H9 (cell line): ENCODE measurements around the gene MXD3. TPM values are rescaled to one million over a fixed set of nuclear protein-coding genes. Genes with fewer than 3 reads are reported as not detected.
A peak's percentile ranks its signal among the peaks of the same experiment; 100 is the strongest.

Experiments
- DNase-seq: peaks from one replicate; pipeline ENCODE4 v3.0.0-alpha.2; 2017
- H2AFZ ChIP-seq: one replicate; pipeline ENCODE4 v1.6.1; 2013; ENCODE audit warnings: mild to moderate bottlenecking, low read length, control low read depth, moderate library complexity
- H2AK5ac ChIP-seq: 2 replicates; pipeline ENCODE4 v1.6.1; 2013; ENCODE audit warnings: low read length, control low read depth, mixed read lengths; ENCODE audit not compliant: insufficient read length
- H2BK120ac ChIP-seq: one replicate; pipeline ENCODE4 v1.6.1; 2013; ENCODE audit warnings: low read depth, mild to moderate bottlenecking, low read length, control low read depth, inconsistent platforms; ENCODE audit not compliant: poor library complexity, severe bottlenecking
- H2BK12ac ChIP-seq: 2 replicates; pipeline ENCODE4 v1.6.1; 2013; ENCODE audit warnings: low read length, control low read depth, mixed read lengths, low read depth; ENCODE audit not compliant: insufficient read length
- H2BK15ac ChIP-seq: 2 replicates; pipeline ENCODE4 v1.6.1; 2013; ENCODE audit warnings: low read depth, low read length, control low read depth
- H2BK20ac ChIP-seq: one replicate; pipeline ENCODE4 v1.6.1; 2013; ENCODE audit warnings: low read depth, mild to moderate bottlenecking, low read length, control low read depth, inconsistent platforms; ENCODE audit not compliant: poor library complexity, severe bottlenecking
- H2BK5ac ChIP-seq: 2 replicates; pipeline ENCODE4 v1.6.1; 2013; ENCODE audit warnings: low read length, control low read depth, mixed read lengths; ENCODE audit not compliant: insufficient read length
- H3K14ac ChIP-seq: 2 replicates; pipeline ENCODE4 v1.6.1; 2013; ENCODE audit warnings: low read length, control low read depth; ENCODE audit not compliant: insufficient read depth
- H3K18ac ChIP-seq: 2 replicates; pipeline ENCODE4 v1.6.1; 2013; ENCODE audit warnings: low read depth, mild to moderate bottlenecking, mixed read lengths, low read length, control low read depth; ENCODE audit not compliant: insufficient read length
- H3K23ac ChIP-seq: 2 replicates; pipeline ENCODE4 v1.6.1; 2013; ENCODE audit warnings: low read length, control low read depth, mixed read lengths, low read depth; ENCODE audit not compliant: insufficient read length
- H3K23me2 ChIP-seq: 2 replicates; pipeline ENCODE4 v1.6.1; 2013; ENCODE audit warnings: low read depth, mild to moderate bottlenecking, mixed read lengths, low read length, control low read depth; ENCODE audit not compliant: insufficient read length, poor library complexity, severe bottlenecking
- H3K27ac ChIP-seq: 2 replicates; pipeline ENCODE4 v1.5.1; 2013; ENCODE audit warnings: low read length, control low read depth, mixed read lengths, low read depth; ENCODE audit not compliant: insufficient read length
- H3K27me3 ChIP-seq: 2 replicates; pipeline ENCODE4 v1.6.1; 2013; ENCODE audit warnings: low read length, control low read depth, inconsistent platforms; ENCODE audit not compliant: insufficient read depth
- H3K4ac ChIP-seq: 2 replicates; pipeline ENCODE4 v1.6.1; 2013; ENCODE audit warnings: low read depth, mild to moderate bottlenecking, control low read depth, inconsistent platforms, low read length, moderate library complexity
- H3K4me1 ChIP-seq: 2 replicates; pipeline ENCODE4 v1.6.1; 2013; ENCODE audit warnings: low read length, control low read depth, inconsistent platforms; ENCODE audit not compliant: insufficient read depth
- H3K4me2 ChIP-seq: 2 replicates; pipeline ENCODE4 v1.6.1; 2013; ENCODE audit warnings: low read length, control low read depth, mixed read lengths; ENCODE audit not compliant: insufficient read length, insufficient read depth
- H3K56ac ChIP-seq: 2 replicates; pipeline ENCODE4 v1.6.1; 2013; ENCODE audit warnings: low read depth, mild to moderate bottlenecking, mixed read lengths, low read length, control low read depth; ENCODE audit not compliant: insufficient read length
- H3K79me1 ChIP-seq: 2 replicates; pipeline ENCODE4 v1.6.1; 2013; ENCODE audit warnings: low read depth, mild to moderate bottlenecking, moderate library complexity, low read length, control low read depth, inconsistent platforms; ENCODE audit not compliant: insufficient read depth, poor library complexity, severe bottlenecking
- H3K79me2 ChIP-seq: 2 replicates; pipeline ENCODE4 v1.6.1; 2013; ENCODE audit warnings: low read length, control low read depth, inconsistent platforms; ENCODE audit not compliant: insufficient read depth
- H3K9ac ChIP-seq: 2 replicates; pipeline ENCODE4 v1.6.1; 2013; ENCODE audit warnings: low read length, control low read depth, mixed read lengths; ENCODE audit not compliant: insufficient read length; ENCODE audit errors: extremely low read depth
- H3K9me3 ChIP-seq: one replicate; pipeline ENCODE4 v1.6.1; 2013; ENCODE audit warnings: low read depth, low read length, inconsistent platforms; ENCODE audit not compliant: control insufficient read depth
- H3T11ph ChIP-seq: one replicate; pipeline ENCODE4 v1.6.1; 2013; ENCODE audit warnings: mild to moderate bottlenecking, low read length, control low read depth, inconsistent platforms
- H4K20me1 ChIP-seq: one replicate; pipeline ENCODE4 v1.6.1; 2013; ENCODE audit not compliant: control insufficient read depth, insufficient read length, insufficient read depth
- H4K5ac ChIP-seq: 2 replicates; pipeline ENCODE4 v1.6.1; 2013; ENCODE audit warnings: low read depth, mild to moderate bottlenecking, mixed read lengths, low read length, control low read depth; ENCODE audit not compliant: insufficient read length
- H4K8ac ChIP-seq: replicated peaks from 2 replicates; pipeline ENCODE4 v1.6.1; 2013; ENCODE audit warnings: low read length, control low read depth, mixed read lengths, low read depth; ENCODE audit not compliant: insufficient read length
- H4K91ac ChIP-seq: 2 replicates; pipeline ENCODE4 v1.6.1; 2013; ENCODE audit warnings: low read depth, mild to moderate bottlenecking, moderate library complexity, mixed read lengths, low read length, control low read depth; ENCODE audit not compliant: insufficient read length
- H3K27ac Mint-ChIP-seq, 3 experiments: 2 replicates in 2 of 3; 3 replicates in 1 of 3; pipeline ENCODE4 v1.8.0; 2020 to 2021; ENCODE audit warnings: mixed read lengths in 3 of 3, mild to moderate bottlenecking in 1 of 3, moderate library complexity in 1 of 3
- H3K27me3 Mint-ChIP-seq: 2 replicates; pipeline ENCODE4 v1.8.0; 2021; ENCODE audit warnings: low read depth, mild to moderate bottlenecking, moderate library complexity, mixed read lengths
- H3K36me3 Mint-ChIP-seq, 3 experiments: 2 replicates in 2 of 3; 3 replicates in 1 of 3; pipeline ENCODE4 v1.8.0; 2020 to 2021; ENCODE audit warnings: low read depth in 3 of 3, mixed read lengths in 3 of 3; ENCODE audit not compliant: insufficient read depth in 1 of 3
- H3K4me1 Mint-ChIP-seq, 2 experiments: 2 replicates each; pipeline ENCODE4 v1.8.0; 2020; ENCODE audit warnings: mixed read lengths in 2 of 2
- H3K4me3 Mint-ChIP-seq, 2 experiments: 2 replicates in 1 of 2; 3 replicates in 1 of 2; pipeline ENCODE4 v1.8.0; 2020 to 2021; ENCODE audit warnings: mild to moderate bottlenecking in 2 of 2, mixed read lengths in 2 of 2, moderate library complexity in 1 of 2
- H3K9me3 Mint-ChIP-seq, 2 experiments: 2 replicates in 1 of 2; 3 replicates in 1 of 2; pipeline ENCODE4 v1.8.0; 2020; ENCODE audit warnings: mild to moderate bottlenecking in 2 of 2, mixed read lengths in 2 of 2, moderate library complexity in 1 of 2
- WGBS: extraction: QIAGEN DNeasy Blood & Tissue Kit; methylation state at CpG from one replicate; pipeline ENCODE4 v1.1.7; 2013; ENCODE audit warnings: missing lambda C conversion rate, low lambda C conversion rate, mixed read lengths; ENCODE audit not compliant: insufficient read length; ENCODE audit errors: extremely low coverage; 5-methylcytosine and 5-hydroxymethylcytosine counted together
- total RNA-seq: library from RNA; stranded (reverse); gene quantifications from 2 replicates; pipeline ENCODE4 v1.2.1, GENCODE V29; 2021
- TF ChIP-seq, protein P1 (sequence below): fragments of 200-600 bp; sonication (generic); conservative IDR thresholded peaks from 3 replicates; pipeline ENCODE4 v1.8.0; 2021; ENCODE audit warnings: antibody characterized with exemption, mild to moderate bottlenecking

The MXD3 gene
- total RNA-seq, 1 experiment from 2014 or later: 9.8 TPM

GRCh38 chr5:177269232-177269895, 42.3 kb downstream of the MXD3 start:
- H2BK120ac ChIP-seq: no peak overlapping the region
- H3K23ac ChIP-seq: no peak overlapping the region
- no peaks in the 10 kb centered on the region for H3K27me3 ChIP-seq
- no peaks in the 10 kb centered on the region for H3K9me3 Mint-ChIP-seq
- no peak overlapping the region for H2BK12ac ChIP-seq
- no peak overlapping the region for H3K18ac ChIP-seq
- no peak overlapping the region for H2AFZ ChIP-seq
- H3K4me1 Mint-ChIP-seq: no peaks in the 10 kb centered on the region
- H3K23me2 ChIP-seq: no peaks in the 10 kb centered on the region
- no CpG with 5 or more reads among the region's 7 CpGs for WGBS
- H3K27me3 Mint-ChIP-seq: no peaks in the 10 kb centered on the region
- no peaks in the 10 kb centered on the region for H3K9me3 ChIP-seq
- H3K27ac ChIP-seq: no peak overlapping the region
- H3K4me1 ChIP-seq: no peaks in the 10 kb centered on the region
- no peak overlapping the region for H4K5ac ChIP-seq
- no peaks in the 10 kb centered on the region for H3K79me1 ChIP-seq
- H2BK5ac ChIP-seq: no peak overlapping the region
- no peak overlapping the region for H3K56ac ChIP-seq
- DNase-seq: no peak
- no peak overlapping the region for H3K4me2 ChIP-seq
- no peaks in the 10 kb centered on the region for H4K20me1 ChIP-seq
- H2BK20ac ChIP-seq: no peak overlapping the region
- TF ChIP-seq, protein P1, sequence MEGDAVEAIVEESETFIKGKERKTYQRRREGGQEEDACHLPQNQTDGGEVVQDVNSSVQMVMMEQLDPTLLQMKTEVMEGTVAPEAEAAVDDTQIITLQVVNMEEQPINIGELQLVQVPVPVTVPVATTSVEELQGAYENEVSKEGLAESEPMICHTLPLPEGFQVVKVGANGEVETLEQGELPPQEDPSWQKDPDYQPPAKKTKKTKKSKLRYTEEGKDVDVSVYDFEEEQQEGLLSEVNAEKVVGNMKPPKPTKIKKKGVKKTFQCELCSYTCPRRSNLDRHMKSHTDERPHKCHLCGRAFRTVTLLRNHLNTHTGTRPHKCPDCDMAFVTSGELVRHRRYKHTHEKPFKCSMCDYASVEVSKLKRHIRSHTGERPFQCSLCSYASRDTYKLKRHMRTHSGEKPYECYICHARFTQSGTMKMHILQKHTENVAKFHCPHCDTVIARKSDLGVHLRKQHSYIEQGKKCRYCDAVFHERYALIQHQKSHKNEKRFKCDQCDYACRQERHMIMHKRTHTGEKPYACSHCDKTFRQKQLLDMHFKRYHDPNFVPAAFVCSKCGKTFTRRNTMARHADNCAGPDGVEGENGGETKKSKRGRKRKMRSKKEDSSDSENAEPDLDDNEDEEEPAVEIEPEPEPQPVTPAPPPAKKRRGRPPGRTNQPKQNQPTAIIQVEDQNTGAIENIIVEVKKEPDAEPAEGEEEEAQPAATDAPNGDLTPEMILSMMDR: no peak
- H3T11ph ChIP-seq: no peak overlapping the region
- H3K27ac Mint-ChIP-seq: peak overlapping the region; percentile 5 to 67 (median 14); a peak in 3 of 7 replicates
- H3K4me3 Mint-ChIP-seq: no peak overlapping the region
- H3K79me2 ChIP-seq: no peaks in the 10 kb centered on the region; the same call in 1 of the 2 replicates
- no peak overlapping the region for H2AK5ac ChIP-seq
- H4K91ac ChIP-seq: no peak overlapping the region
- H3K36me3 Mint-ChIP-seq: peaks cover 30 to 97% (median 92%) of the 10 kb centered on the region in 3 experiments; a peak in 6 of 7 replicates
- H3K9ac ChIP-seq: no peak overlapping the region
- no peak overlapping the region for H4K8ac ChIP-seq
- no peak overlapping the region for H2BK15ac ChIP-seq
- no peak overlapping the region for H3K14ac ChIP-seq
- H3K4ac ChIP-seq: no peak overlapping the region
